Osteocyte (in vitro differentiated cells): ENCODE measurements around the gene MRPS2. TPM values are rescaled to one million over a fixed set of nuclear protein-coding genes. Genes with fewer than 3 reads are reported as not detected.
A peak's percentile ranks its signal among the peaks of the same experiment; 100 is the strongest.

Experiments
- DNase-seq: peaks from one replicate; pipeline ENCODE4 v3.0.0; 2021; ENCODE audit warnings: mixed read lengths; ENCODE audit not compliant: unreplicated experiment; ENCODE audit errors: extremely low spot score
- H3K27ac Mint-ChIP-seq: one replicate; pipeline ENCODE4 v1.8.0; 2021; ENCODE audit warnings: mild to moderate bottlenecking, mixed read lengths; ENCODE audit not compliant: unreplicated experiment
- H3K27me3 Mint-ChIP-seq: one replicate; pipeline ENCODE4 v1.8.0; 2021; ENCODE audit warnings: mixed read lengths; ENCODE audit not compliant: unreplicated experiment
- H3K36me3 Mint-ChIP-seq: one replicate; pipeline ENCODE4 v1.8.0; 2021; ENCODE audit warnings: mixed read lengths; ENCODE audit not compliant: unreplicated experiment
- H3K4me1 Mint-ChIP-seq: one replicate; pipeline ENCODE4 v1.8.0; 2021; ENCODE audit warnings: mixed read lengths; ENCODE audit not compliant: unreplicated experiment
- H3K4me3 Mint-ChIP-seq: one replicate; pipeline ENCODE4 v1.8.0; 2021; ENCODE audit warnings: mild to moderate bottlenecking, moderate library complexity, mixed read lengths; ENCODE audit not compliant: unreplicated experiment
- H3K9me3 Mint-ChIP-seq: one replicate; pipeline ENCODE4 v1.8.0; 2021; ENCODE audit warnings: mixed read lengths; ENCODE audit not compliant: unreplicated experiment
- total RNA-seq: library from RNA; stranded (reverse); gene quantifications from 2 replicates; pipeline ENCODE4 v1.2.1, GENCODE V29; 2021
- TF ChIP-seq, protein P1 (sequence below): fragments of 200-600 bp; sonication (generic); IDR thresholded peaks from 2 replicates; pipeline ENCODE4 v1.5.0; 2021; ENCODE audit warnings: antibody characterized with exemption, mild to moderate bottlenecking, moderate library complexity

The MRPS2 gene
- total RNA-seq, 1 donor from 2014 or later: 33.4 TPM

DNA sequence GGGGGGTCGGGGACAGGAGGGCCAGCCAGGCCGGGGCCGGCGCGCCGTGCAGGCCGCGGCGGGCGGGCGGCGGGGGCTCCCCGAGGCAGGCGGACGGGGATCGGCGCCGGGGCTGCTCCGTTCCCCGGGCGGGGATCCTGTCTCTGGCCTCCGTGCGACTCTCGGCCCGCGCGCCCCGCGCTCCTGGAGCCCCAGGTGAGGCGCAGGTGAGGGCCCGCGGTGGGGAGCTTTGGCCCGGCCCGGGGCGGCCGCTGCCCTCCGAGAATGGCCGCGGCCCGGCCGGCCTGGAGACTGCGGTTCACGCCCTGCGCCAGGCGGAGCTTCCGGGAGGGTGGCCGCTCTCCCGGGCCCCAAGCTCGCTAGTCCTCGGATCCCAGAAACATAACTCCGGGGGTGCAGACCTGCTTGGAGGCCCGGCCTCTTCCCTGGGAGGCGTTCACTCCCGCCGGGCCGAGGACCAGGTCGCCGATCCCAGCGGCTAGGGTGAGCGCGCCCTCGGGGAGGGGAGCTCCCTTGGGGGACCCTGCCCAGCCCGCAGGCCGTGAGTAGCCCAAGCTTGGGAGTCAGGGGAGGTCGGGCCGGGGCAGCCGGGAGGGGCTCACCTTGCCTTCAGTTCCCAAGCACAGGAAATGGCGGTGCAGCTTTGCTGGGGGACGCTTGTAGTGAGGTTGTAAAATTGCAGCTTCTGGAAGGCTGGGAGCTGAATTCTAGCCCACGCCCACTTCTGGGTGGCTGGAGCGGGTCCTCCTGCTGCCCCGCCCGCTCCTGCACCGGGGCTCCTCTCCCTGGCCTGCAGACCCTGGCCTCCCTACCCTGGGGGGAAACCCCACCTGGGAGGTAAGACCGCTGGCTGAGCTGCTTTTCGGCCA is 20.2 kb upstream of the MRPS2 start:
- H3K4me1 Mint-ChIP-seq: peaks cover 10% of the 10 kb centered on the region
- no peak for DNase-seq
- TF ChIP-seq, protein P1, sequence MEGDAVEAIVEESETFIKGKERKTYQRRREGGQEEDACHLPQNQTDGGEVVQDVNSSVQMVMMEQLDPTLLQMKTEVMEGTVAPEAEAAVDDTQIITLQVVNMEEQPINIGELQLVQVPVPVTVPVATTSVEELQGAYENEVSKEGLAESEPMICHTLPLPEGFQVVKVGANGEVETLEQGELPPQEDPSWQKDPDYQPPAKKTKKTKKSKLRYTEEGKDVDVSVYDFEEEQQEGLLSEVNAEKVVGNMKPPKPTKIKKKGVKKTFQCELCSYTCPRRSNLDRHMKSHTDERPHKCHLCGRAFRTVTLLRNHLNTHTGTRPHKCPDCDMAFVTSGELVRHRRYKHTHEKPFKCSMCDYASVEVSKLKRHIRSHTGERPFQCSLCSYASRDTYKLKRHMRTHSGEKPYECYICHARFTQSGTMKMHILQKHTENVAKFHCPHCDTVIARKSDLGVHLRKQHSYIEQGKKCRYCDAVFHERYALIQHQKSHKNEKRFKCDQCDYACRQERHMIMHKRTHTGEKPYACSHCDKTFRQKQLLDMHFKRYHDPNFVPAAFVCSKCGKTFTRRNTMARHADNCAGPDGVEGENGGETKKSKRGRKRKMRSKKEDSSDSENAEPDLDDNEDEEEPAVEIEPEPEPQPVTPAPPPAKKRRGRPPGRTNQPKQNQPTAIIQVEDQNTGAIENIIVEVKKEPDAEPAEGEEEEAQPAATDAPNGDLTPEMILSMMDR: no peak
- no peaks in the 10 kb centered on the region for H3K9me3 Mint-ChIP-seq
- peak overlapping the region; percentile 23 for H3K27ac Mint-ChIP-seq
- peak overlapping the region; percentile 65 for H3K4me3 Mint-ChIP-seq
- H3K36me3 Mint-ChIP-seq: peaks cover 9% of the 10 kb centered on the region
- H3K27me3 Mint-ChIP-seq: no peaks in the 10 kb centered on the region

DNA sequence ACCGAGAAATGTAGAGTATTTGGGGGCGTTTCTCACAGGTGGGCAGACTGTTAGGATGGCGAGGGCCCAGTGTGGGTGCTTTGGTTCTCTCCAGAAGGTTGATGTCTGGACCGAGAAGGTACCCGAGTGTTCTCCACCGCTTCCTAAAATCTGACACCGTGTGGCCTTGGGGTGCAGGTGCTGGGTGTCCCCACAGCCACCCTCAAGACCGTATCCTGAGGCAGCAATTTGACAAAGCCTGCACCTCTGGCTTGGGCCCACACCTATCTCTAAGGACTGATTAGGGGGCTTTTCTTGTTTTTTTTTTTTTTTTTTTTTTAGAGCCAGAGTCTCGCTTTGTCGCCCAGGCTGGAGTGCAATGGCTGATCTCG is 19.6 kb upstream of the MRPS2 start:
- peaks cover 10% of the 10 kb centered on the region for H3K4me1 Mint-ChIP-seq
- TF ChIP-seq, protein P1: no peak
- no peak for DNase-seq
- H3K4me3 Mint-ChIP-seq: peak overlapping the region; percentile 65
- H3K9me3 Mint-ChIP-seq: no peaks in the 10 kb centered on the region
- H3K36me3 Mint-ChIP-seq: peaks cover 13% of the 10 kb centered on the region
- peak overlapping the region; percentile 23 for H3K27ac Mint-ChIP-seq
- H3K27me3 Mint-ChIP-seq: no peaks in the 10 kb centered on the region

DNA sequence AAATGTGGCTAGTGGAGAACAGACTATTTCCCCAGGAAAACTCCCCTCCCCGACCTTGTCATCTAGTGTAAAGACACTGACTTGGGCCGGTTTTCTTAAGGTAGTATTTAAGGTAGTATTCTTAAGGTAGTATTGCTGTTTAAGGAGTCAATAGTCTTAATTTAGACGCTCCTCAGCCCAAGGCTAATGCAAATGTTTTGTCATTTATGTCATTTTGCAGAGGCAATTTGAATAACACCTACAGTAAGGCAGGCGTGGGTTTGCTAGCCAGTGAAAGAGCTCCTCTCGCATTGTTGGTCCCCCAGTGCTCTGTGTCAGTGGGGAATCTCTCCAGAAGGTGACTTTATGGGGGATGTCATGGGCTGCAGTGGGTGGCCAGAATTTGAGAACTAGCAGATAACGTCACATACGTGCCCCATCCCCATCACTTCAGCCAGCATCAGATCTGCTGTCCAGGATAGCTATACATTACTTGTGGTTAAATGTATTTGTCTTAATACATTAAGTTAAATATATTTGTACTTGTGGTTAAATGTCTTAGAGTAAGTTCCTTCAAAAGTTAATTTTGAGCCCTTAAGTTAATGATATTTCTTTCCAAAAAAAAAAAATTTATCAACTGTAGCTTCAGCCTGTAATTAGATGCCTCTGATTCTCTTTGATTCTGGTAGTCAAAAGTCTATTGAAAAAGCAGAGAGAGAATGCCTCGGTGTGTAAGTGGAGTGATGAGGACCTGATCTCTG is 18.3 kb upstream of the MRPS2 start:
- H3K9me3 Mint-ChIP-seq: no peaks in the 10 kb centered on the region
- peaks cover 10% of the 10 kb centered on the region for H3K4me1 Mint-ChIP-seq
- peak overlapping the region; percentile 44 for H3K4me3 Mint-ChIP-seq
- peaks cover 15% of the 10 kb centered on the region for H3K36me3 Mint-ChIP-seq
- no peak for DNase-seq
- H3K27ac Mint-ChIP-seq: no peak overlapping the region
- no peaks in the 10 kb centered on the region for H3K27me3 Mint-ChIP-seq
- TF ChIP-seq, protein P1: no peak

DNA sequence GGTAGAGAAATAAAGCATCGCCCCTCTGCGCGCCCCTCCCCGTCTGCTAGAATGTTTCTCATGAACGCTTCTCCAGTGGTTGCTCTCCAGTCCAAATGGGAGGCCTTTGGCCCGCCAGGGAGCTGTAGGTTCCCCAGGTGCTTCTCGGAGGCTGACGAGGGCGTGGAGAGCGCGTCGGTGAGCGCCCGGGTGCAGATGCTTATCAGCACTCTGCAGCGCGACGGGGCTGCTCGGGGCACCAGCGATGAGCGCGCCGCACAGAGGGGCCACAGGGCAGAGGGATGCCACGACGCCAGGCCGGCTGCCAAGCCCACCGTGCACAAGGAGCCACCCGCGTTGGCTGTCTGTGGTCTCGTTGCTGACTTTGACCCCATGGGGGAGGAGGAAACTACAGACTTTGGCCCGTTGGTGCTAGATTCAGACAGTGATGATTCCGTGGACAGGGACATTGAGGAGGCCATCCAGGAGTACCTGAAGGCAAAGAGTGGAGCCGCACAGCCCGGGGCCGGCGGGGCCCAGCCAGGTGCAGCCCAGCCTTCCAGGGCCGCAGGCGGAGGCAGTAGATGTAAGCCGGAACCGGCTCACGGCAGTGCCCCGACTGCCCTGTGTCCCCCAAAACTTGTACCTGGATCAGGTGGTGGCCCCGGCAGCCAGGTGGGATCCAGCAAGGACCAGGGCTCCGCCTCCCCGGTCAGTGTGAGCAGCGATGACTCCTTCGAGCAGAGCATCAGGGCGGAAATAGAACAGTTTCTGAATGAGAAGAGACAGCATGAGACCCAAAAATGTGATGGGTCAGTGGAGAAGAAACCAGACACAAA is 15.8 kb upstream of the MRPS2 start:
- no peaks in the 10 kb centered on the region for H3K9me3 Mint-ChIP-seq
- no peaks in the 10 kb centered on the region for H3K27me3 Mint-ChIP-seq
- no peak for DNase-seq
- no peak overlapping the region for H3K4me3 Mint-ChIP-seq
- no peak overlapping the region for H3K27ac Mint-ChIP-seq
- peaks cover 18% of the 10 kb centered on the region for H3K36me3 Mint-ChIP-seq
- peaks cover 8% of the 10 kb centered on the region for H3K4me1 Mint-ChIP-seq
- TF ChIP-seq, protein P1: no peak
